Measurements from ENCODE around the gene GUCA1A.

Gene GUCA1A

DNA sequence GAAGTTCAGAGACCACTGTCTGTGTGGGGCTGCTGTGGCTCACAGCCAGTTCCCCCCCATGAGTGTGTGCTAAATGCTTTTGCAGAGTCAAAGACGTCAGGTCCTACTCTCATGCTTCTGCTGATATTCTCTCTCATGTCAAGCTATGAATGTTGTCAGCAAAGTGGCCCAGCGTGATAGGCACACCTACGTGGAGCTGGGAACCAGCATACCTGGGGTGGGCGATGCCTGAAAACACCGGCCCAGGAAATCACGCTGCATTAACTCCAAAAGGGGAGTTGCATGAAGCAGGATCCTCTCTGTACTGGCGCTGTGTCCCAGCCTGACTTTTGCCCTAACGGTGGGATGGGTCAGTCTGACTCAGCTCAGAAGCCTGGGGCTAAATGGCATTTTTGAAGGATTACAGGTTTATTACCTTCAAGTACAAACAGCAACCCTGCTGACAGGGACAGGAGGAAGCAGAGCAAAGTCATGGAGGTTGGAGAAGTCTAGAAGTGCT is 53.5 kb downstream of the GUCA1A start:
- TF ChIP-seq, protein P1, sequence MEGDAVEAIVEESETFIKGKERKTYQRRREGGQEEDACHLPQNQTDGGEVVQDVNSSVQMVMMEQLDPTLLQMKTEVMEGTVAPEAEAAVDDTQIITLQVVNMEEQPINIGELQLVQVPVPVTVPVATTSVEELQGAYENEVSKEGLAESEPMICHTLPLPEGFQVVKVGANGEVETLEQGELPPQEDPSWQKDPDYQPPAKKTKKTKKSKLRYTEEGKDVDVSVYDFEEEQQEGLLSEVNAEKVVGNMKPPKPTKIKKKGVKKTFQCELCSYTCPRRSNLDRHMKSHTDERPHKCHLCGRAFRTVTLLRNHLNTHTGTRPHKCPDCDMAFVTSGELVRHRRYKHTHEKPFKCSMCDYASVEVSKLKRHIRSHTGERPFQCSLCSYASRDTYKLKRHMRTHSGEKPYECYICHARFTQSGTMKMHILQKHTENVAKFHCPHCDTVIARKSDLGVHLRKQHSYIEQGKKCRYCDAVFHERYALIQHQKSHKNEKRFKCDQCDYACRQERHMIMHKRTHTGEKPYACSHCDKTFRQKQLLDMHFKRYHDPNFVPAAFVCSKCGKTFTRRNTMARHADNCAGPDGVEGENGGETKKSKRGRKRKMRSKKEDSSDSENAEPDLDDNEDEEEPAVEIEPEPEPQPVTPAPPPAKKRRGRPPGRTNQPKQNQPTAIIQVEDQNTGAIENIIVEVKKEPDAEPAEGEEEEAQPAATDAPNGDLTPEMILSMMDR (IDR thresholded peaks at IDR 0.05; ENCODE audit: insufficient read depth, low read depth, low read length, missing control alignments): no peak
- H3K4me3 ChIP-seq (ENCODE audit: low read depth, low read length): no peak overlapping the region
- no peak for DNase-seq (ENCODE audit: low read depth)

DNA sequence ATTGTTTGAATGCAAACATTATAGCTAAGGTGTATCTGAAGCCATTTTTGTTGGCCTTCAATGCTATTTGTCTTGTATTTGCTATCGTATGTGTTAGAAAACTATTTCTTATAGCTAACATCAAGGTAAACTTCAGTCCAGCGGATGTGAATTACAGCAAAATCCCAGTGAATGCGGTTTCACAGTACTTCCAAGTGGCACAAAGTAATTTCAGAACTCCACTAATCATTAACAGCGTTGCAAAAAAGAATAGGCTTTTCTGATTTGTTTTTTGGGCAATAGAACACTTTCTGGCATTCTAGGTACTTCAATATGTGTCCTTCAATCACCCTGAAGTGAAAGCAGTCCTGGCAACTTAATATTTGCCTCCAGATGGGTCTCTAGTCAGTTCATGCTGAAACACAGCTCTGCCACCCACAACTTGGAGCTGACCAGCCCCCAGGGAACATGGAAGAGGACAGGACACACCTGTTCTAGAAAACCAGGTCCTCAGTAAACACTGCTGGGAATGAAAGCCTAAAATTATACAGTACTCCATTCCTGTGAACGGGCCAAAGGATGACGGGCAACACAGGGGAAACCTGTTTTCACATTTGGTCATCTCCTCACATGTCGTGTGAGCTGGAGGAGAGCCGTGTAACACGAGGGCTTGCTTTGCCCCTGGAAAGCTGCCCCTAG is 54.1 kb downstream of the GUCA1A start:
- no peak overlapping the region for H3K4me3 ChIP-seq (ENCODE audit: low read depth, low read length)
- no peak for DNase-seq (ENCODE audit: low read depth)
- TF ChIP-seq, protein P1 (IDR thresholded peaks at IDR 0.05; ENCODE audit: insufficient read depth, low read depth, low read length, missing control alignments): no peak

DNA sequence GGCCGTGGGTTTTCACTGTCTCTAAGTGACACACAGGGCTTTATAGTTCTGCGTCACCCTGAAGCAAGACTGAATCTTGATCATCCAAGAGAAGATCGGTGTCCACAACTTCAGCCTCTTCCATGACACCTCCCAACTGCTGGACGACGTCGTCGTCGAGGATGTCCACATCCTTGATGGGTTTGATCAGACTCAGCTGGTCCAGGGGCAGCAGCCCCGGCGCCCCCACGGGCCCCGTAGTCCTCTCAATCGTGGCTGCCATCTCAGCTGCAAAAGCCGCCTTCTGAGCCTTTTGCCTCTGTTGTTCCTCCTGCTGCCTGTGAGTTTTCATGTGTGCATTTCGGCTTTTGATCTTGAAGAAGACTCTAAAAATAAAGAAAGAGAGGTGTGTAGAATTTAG is 55.1 kb downstream of the GUCA1A start:
- DNase-seq (ENCODE audit: low read depth): no peak
- TF ChIP-seq, protein P1 (IDR thresholded peaks at IDR 0.05; ENCODE audit: insufficient read depth, low read depth, low read length, missing control alignments): no peak

More for the DNA sequence above, 55.1 kb downstream of the GUCA1A start:
- H3K4me3 ChIP-seq (ENCODE audit: low read depth, low read length): no peak overlapping the region
